A673 (cell line): ENCODE results near the gene CNOT2. TPM values are rescaled to one million over a fixed set of nuclear protein-coding genes. Genes with fewer than 3 reads are reported as not detected.

Source experiments
- BruUV-seq: library from RNA; stranded (reverse); fragments of 400-500 nt; replicated peaks from 2 replicates; lab custom pipeline; 2021; lab: Mats Ljungman, UMichigan
- CTCF ChIA-PET: fragments of 300-600 bp; sonication (Branson Sonifier 250); formaldehyde crosslinking; loops from one replicate; lab custom pipeline; 2022; ENCODE audit warnings: antibody characterized with exemption; lab: Charles Lee
- POLR2A ChIA-PET: fragments of 300-600 bp; sonication (Branson Sonifier 250); formaldehyde crosslinking; loops from one replicate; lab custom pipeline; 2022; ENCODE audit warnings: antibody characterized with exemption; ENCODE audit not compliant: low non-redundant PET; lab: Charles Lee
- DNase-seq: peaks from one replicate; pipeline ENCODE4 v3.0.0-alpha.2; 2015; ENCODE audit warnings: low spot score
- H3K27ac ChIP-seq: fragments of 200-600 bp; sonication (generic); 2 replicates; pipeline ENCODE4 v1.5.1; 2016; ENCODE audit warnings: mixed run types, low read depth, mild to moderate bottlenecking, mixed read lengths, antibody characterized with exemption, low read length; ENCODE audit not compliant: poor library complexity, severe bottlenecking
- H3K27me3 ChIP-seq: fragments of 200-600 bp; sonication (generic); replicated peaks from 2 replicates; pipeline ENCODE4 v1.6.1; 2017; ENCODE audit warnings: mixed run types, low read depth, mild to moderate bottlenecking, mixed read lengths, antibody characterized with exemption, low read length; ENCODE audit not compliant: insufficient read depth, poor library complexity
- H3K36me3 ChIP-seq: fragments of 200-600 bp; sonication (generic); 2 replicates; pipeline ENCODE4 v1.6.1; 2016; ENCODE audit warnings: mixed run types, mild to moderate bottlenecking, mixed read lengths, antibody characterized with exemption, low read length; ENCODE audit not compliant: insufficient read depth, poor library complexity, severe bottlenecking
- H3K4me1 ChIP-seq: fragments of 200-600 bp; sonication (generic); 2 replicates; pipeline ENCODE4 v1.6.1; 2017; ENCODE audit warnings: mixed run types, mild to moderate bottlenecking, mixed read lengths, antibody characterized with exemption, low read length; ENCODE audit not compliant: insufficient read depth, poor library complexity, severe bottlenecking
- H3K4me3 ChIP-seq: fragments of 200-600 bp; sonication (generic); 2 replicates; pipeline ENCODE4 v1.5.1; 2016; ENCODE audit warnings: low read depth, mixed run types, mild to moderate bottlenecking, mixed read lengths, low read length; ENCODE audit not compliant: poor library complexity, severe bottlenecking
- H3K9me3 ChIP-seq: fragments of 200-600 bp; sonication (generic); 2 replicates; pipeline ENCODE4 v1.6.1; 2016; ENCODE audit warnings: mixed run types, low read depth, mild to moderate bottlenecking, mixed read lengths, antibody characterized with exemption, low read length; ENCODE audit not compliant: poor library complexity, severe bottlenecking
- EZH2 ChIP-seq: fragments of 200-600 bp; sonication (generic); IDR thresholded peaks from 2 replicates; pipeline ENCODE4 v1.6.1; 2017; ENCODE audit warnings: borderline replicate concordance, low read depth, mild to moderate bottlenecking, mixed read lengths, antibody characterized with exemption, low read length; ENCODE audit not compliant: poor library complexity, severe bottlenecking
- intact Hi-C: fragments of 100-400 bp; cut with micrococcal nuclease; formaldehyde crosslinking; loops from one replicate; pipeline ENCODE4 v1.10.0; 2022; ENCODE audit not compliant: unreplicated experiment
- total RNA-seq: library from RNA; stranded (reverse); gene quantifications from 2 replicates; pipeline ENCODE4 v1.2.3, GENCODE V29; 2021
- TF ChIP-seq, protein P1 (sequence below): fragments of 300-800, 200-600 bp; sonication (generic); conservative IDR thresholded peaks from 2 replicates; pipeline ENCODE4 v1.5.1; 2017; ENCODE audit warnings: low read depth, mild to moderate bottlenecking, antibody characterized with exemption, low read length, moderate library complexity, mixed read lengths

CNOT2 gene
- total RNA-seq, 1 experiment from 2014 or later = 89.0 TPM

DNA sequence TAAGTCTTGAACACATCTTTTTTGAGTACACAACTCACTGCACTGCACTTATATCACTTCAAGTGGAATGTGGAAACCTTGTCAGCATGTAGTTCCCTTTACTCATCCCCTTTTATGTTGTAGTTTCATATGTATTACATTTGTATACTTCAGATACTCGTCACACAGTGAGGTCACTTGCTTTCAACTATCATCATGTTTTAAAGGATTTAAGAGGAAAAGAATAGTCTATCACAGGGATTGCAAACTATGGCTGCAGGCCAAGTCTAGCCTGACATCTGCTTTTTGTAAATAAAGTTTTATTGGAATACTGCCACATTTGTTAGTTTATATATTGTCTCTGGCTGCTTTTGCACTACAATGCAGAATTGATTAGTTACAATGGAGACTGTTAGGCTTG lies 24.3 kb downstream of the CNOT2 start:
- Histone ChIP-seq H3K27me3 (no peaks in the 10 kb centered on the region), H3K4me3 (no peak overlapping the region), H3K4me1 (peaks cover 33% of the 10 kb centered on the region), H3K36me3 (peaks cover 4% of the 10 kb centered on the region), H3K27ac (peak overlapping the region; percentile 34), H3K9me3 (no peaks in the 10 kb centered on the region)
- ChIA-PET CTCF (no interaction called here), POLR2A (no interaction called here)
- DNase-seq = peak; percentile 37
- no TSS peak for BruUV-seq
- intact Hi-C loops = no loop called here
- no peak for TF ChIP-seq EZH2
- TF ChIP-seq, protein P1, sequence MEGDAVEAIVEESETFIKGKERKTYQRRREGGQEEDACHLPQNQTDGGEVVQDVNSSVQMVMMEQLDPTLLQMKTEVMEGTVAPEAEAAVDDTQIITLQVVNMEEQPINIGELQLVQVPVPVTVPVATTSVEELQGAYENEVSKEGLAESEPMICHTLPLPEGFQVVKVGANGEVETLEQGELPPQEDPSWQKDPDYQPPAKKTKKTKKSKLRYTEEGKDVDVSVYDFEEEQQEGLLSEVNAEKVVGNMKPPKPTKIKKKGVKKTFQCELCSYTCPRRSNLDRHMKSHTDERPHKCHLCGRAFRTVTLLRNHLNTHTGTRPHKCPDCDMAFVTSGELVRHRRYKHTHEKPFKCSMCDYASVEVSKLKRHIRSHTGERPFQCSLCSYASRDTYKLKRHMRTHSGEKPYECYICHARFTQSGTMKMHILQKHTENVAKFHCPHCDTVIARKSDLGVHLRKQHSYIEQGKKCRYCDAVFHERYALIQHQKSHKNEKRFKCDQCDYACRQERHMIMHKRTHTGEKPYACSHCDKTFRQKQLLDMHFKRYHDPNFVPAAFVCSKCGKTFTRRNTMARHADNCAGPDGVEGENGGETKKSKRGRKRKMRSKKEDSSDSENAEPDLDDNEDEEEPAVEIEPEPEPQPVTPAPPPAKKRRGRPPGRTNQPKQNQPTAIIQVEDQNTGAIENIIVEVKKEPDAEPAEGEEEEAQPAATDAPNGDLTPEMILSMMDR = no peak

DNA sequence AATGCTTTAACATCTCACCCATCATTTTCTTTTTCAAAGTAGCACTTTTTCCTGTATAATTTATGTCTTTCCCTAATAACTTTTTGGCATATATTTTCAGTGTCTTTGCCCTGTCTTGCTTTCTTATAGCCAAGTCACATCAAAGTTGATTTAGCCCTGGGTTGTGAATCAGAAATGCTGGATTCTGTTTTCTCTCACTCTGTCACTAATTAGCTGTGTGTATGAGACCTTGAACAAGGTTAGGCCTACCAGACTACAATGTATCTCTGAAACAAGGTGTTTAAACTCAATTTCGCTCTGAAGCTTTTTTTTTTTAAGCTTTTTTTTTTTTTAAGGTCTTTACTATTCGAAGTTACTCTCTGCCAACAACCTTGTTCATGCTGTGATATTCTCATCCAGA lies 25.7 kb downstream of the CNOT2 start:
- Histone ChIP-seq H3K27me3 (no peaks in the 10 kb centered on the region), H3K9me3 (no peaks in the 10 kb centered on the region), H3K4me3 (no peak overlapping the region), H3K36me3 (no peaks in the 10 kb centered on the region), H3K4me1 (peaks cover 33% of the 10 kb centered on the region), H3K27ac (no peak overlapping the region)
- CTCF ChIA-PET = no interaction called here
- POLR2A ChIA-PET = interaction anchor here (0.6 kb wide), 1 partner anchor 104 kb away, joined by 3 read pairs; no protein-coding TSS in a partner anchor
- intact Hi-C loops = no loop called here
- TF ChIP-seq EZH2 = no peak
- TF ChIP-seq, protein P1 = no peak
- no peak for DNase-seq
- no TSS peak for BruUV-seq

DNA sequence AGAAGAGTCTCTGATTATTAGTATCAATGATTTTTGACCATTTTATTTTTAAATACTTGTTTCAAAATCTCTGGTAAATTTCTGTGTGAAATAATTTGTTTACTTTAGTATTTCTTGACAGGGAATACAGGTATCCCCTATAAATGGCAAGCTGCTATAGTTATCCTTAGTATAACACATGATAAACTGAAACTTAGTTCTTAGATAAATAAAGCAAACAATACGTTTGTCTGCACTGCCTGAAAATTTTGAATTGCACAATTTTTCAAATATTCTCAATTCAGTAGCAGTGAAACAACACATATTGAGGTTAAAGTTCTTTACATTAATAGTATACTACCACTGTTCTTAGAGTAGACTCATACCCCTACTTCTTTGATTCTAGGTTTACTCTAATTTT lies 26.9 kb downstream of the CNOT2 start:
- ChIA-PET CTCF (no interaction called here), POLR2A (no interaction called here)

DNA sequence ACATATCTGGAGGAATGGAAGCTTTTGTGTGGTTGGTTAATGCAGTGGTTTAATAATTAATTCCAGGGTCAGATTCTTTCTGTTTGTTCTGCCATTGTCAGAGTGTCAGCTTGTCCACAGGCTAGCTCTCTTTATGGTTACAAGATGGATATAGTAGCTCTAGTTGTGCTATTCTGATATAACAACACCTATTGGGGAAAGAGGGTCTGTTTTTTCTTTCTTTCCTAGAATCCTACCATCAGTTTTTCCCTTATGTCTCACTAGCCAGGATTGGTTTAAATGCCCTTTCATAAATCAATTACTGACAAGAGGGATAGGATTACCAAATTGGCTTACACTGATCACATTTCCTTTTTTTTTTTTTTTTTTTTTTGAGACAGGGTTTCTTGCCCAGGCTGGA lies 27.8 kb downstream of the CNOT2 start:
- no TSS peak for BruUV-seq
- Histone ChIP-seq H3K4me1 (peaks cover 33% of the 10 kb centered on the region), H3K4me3 (no peak overlapping the region), H3K27me3 (no peaks in the 10 kb centered on the region), H3K27ac (no peak overlapping the region), H3K36me3 (no peaks in the 10 kb centered on the region), H3K9me3 (peaks cover 12% of the 10 kb centered on the region)
- intact Hi-C loops = no loop called here
- CTCF ChIA-PET = no interaction called here
- POLR2A ChIA-PET = interaction anchor here (0.6 kb wide), 1 partner anchor 76 kb away, joined by 4 read pairs; no protein-coding TSS in a partner anchor
- DNase-seq = peak; percentile 68
- TF ChIP-seq, protein P1 = no peak
- no peak for TF ChIP-seq EZH2

More for the DNA sequence above, 26.9 kb downstream of the CNOT2 start:
- TF ChIP-seq EZH2 = no peak
- H3K27ac ChIP-seq = no peak overlapping the region
- H3K36me3 ChIP-seq = no peaks in the 10 kb centered on the region
- H3K4me1 ChIP-seq = peaks cover 33% of the 10 kb centered on the region
- no peaks in the 10 kb centered on the region for H3K27me3 ChIP-seq
- H3K9me3 ChIP-seq = peaks cover 8% of the 10 kb centered on the region
- intact Hi-C loops = no loop called here
- BruUV-seq = no TSS peak
- no peak for DNase-seq
- no peak overlapping the region for H3K4me3 ChIP-seq
